ENCODE results near the gene ARHGAP23. TPM values are rescaled to one million over a fixed set of nuclear protein-coding genes. Genes with fewer than 3 reads are reported as not detected.
A peak's percentile ranks its signal among the peaks of the same experiment; 100 is the strongest.
"Not testable (repeated sequence)": the region's sequence is repeated elsewhere in the genome, so short reads cannot be mapped to it uniquely, and the experiment has no call there.

Gene ARHGAP23
- total and polyA plus RNA-seq, 8 donors: 27.7 to 51.0 (median 39.7) TPM

DNA sequence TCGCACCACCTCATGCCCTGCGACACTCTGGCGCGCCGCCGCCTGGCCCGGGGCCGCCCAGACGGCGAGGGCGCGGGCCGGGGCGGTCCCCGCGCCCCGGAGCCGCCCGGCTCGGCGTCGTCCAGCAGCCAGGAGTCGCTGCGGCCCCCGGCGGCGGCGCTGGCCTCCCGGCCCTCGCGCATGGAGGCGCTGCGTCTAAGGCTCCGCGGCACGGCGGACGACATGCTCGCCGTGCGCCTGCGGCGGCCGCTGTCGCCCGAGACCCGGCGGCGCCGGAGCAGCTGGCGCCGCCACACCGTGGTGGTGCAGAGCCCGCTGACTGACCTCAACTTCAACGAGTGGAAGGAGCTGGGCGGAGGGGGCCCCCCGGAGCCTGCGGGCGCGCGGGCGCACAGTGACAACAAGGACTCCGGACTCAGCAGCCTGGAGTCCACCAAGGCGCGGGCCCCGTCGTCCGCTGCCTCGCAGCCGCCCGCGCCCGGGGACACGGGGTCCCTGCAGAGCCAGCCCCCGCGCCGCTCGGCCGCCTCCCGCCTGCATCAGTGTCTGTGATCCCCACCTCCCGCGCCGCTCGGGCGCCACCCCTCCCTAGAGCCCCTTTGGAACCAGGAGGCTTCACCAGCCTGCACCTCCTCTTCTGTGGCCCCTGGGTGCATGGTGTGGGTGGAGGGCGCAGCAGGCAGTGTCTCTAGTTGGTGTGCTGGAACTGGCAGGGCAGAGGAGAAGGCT is 82.3 kb downstream of the ARHGAP23 start:
- H3K36me3 ChIP-seq: peaks cover 0 to 22% of the 10 kb centered on the region in 2 donors
- ATAC-seq (peak; percentile 20), DNase-seq (peak in 3 of 4 donors; percentile 37 to 65 (median 65))
- no peaks in the 10 kb centered on the region for H3K9me3 ChIP-seq
- H3K27ac ChIP-seq: no peak overlapping the region
- TF ChIP-seq, protein P1, sequence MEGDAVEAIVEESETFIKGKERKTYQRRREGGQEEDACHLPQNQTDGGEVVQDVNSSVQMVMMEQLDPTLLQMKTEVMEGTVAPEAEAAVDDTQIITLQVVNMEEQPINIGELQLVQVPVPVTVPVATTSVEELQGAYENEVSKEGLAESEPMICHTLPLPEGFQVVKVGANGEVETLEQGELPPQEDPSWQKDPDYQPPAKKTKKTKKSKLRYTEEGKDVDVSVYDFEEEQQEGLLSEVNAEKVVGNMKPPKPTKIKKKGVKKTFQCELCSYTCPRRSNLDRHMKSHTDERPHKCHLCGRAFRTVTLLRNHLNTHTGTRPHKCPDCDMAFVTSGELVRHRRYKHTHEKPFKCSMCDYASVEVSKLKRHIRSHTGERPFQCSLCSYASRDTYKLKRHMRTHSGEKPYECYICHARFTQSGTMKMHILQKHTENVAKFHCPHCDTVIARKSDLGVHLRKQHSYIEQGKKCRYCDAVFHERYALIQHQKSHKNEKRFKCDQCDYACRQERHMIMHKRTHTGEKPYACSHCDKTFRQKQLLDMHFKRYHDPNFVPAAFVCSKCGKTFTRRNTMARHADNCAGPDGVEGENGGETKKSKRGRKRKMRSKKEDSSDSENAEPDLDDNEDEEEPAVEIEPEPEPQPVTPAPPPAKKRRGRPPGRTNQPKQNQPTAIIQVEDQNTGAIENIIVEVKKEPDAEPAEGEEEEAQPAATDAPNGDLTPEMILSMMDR (IDR thresholded peaks at IDR 0.05): no peak
- intact Hi-C loops (cut with DNase I): no loop called here
- peaks cover 0 to 36% of the 10 kb centered on the region in 2 donors for H3K27me3 ChIP-seq
- H3K4me3 ChIP-seq: no peak overlapping the region
- H3K4me1 ChIP-seq: peaks cover 0 to 12% of the 10 kb centered on the region in 2 donors

DNA sequence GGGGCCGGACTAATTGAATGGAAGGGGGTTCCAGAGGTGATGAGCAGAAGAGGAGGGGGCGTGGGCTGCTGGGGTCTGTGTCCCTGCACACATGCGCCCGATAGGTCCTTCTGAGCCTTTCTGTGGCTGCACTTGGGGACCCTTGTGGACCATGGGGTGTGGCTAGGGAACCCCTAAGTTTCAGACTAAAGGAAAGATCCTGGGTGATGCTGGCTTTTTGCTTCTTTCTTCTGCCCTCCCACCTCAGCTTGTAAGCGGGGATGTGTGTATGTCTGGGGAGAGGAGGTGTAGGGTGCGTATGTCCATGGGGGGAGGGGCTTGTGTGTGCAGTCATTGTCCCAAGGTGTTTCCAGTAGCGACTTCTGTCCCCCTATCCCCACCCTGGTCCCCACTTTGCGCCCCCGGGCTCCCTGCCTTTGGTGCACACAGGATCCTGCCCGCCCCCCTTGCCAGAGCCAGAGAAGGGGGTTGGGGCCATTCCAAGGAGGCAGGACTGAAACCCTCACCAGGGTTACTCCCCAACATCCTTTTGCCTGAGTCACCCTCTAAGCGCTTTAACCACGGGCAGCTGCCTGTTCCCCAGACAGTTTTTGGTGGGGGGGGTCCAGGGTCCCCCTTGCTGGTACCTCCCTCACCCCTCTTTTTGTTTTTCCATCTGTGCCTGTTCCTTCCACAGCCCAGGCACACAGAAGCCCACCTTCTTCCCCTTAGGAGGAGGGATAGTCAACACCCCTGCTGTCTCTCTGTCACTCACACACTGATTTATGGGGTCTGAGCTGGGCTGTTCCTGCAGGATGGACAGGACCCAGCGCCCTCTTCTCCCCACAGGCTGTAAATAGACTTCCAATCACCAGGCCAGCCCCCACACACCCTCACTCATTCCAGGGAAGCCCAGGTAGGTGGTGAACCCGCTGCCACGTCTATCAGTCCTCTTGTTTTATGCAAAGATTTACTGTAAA is 83.2 kb downstream of the ARHGAP23 start:
- H3K36me3 ChIP-seq: peaks cover 0 to 14% of the 10 kb centered on the region in 2 donors
- intact Hi-C loops (cut with DNase I): no loop called here

DNA sequence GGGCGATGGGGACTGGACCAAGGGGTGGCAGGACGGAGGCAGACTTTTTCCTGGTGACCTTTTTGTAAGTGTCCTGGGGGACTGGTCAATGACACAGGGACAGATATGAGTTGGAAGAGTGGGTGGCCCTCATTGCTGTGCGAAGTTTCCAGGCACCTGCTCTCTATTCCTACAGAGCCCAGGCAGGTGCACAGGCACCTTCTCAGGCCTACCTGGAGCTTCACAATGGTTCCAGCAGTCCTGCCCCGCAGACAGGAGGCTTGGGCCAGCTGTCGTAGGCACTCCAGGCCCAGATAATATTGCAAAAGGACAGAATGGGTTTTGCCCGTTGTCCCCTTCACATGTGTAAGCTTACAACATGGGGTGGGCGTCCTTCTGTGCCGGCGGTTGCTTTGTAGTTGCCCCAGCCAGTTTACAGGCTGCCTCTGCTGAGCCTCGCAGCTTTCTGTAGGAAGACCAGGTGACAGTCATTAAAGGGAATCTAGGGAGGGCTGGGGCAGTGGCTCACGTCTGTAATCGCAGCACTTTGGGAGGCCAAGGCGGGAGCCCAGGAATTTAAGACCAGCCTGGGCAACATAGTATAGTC is 84.3 kb downstream of the ARHGAP23 start:
- peak in 1 of 4 donors; percentile 44 for DNase-seq
- Histone ChIP-seq H3K4me3 (no peak overlapping the region), H3K9me3 (no peaks in the 10 kb centered on the region), H3K27me3 (peaks cover 0 to 36% of the 10 kb centered on the region in 2 donors), H3K36me3 (peaks cover 0 to 2% of the 10 kb centered on the region in 2 donors), H3K4me1 (peaks cover 0 to 12% of the 10 kb centered on the region in 2 donors), H3K27ac (no peak overlapping the region)
- no peak for ATAC-seq
- intact Hi-C loops (cut with DNase I): no loop called here
- TF ChIP-seq, protein P1 (IDR thresholded peaks at IDR 0.05): no peak

More for the DNA sequence above, 83.2 kb downstream of the ARHGAP23 start:
- H3K4me3 ChIP-seq: no peak overlapping the region
- TF ChIP-seq, protein P1 (IDR thresholded peaks at IDR 0.05): no peak
- H3K9me3 ChIP-seq: no peaks in the 10 kb centered on the region
- H3K27me3 ChIP-seq: peaks cover 0 to 36% of the 10 kb centered on the region in 2 donors
- peaks cover 0 to 12% of the 10 kb centered on the region in 2 donors for H3K4me1 ChIP-seq
- ATAC-seq (peak; percentile 8), DNase-seq (peak in 1 of 4 donors; percentile 44)
- H3K27ac ChIP-seq: no peak overlapping the region

DNA sequence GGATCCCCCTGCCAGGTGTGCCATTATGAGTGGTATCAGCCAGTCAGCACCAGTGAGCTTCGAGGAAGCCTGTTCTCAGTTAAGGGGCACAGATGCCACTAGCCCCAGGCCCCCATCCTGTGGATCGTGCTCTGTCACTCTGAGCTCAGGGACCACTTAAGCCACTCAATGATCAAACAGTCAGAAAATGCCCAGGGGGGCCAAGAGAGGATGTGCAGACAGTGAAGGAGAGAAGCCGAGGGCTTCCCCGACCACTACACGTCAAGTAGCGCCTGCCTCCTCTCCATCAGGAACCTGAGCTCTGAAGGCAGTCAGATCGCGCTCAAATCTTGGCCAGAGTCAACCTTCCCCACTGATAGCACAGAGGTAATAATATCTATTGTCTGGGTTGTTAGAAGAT is 98.3 kb downstream of the ARHGAP23 start:
- peak in 1 of 4 donors; percentile 6 for DNase-seq
- H3K4me3 ChIP-seq; H3K9me3 ChIP-seq; intact Hi-C loops (cut with DNase I); H3K4me1 ChIP-seq; ATAC-seq; H3K36me3 ChIP-seq; H3K27ac ChIP-seq: not testable (repeated sequence)
- H3K27me3 ChIP-seq: peaks cover 0 to 41% of the 10 kb centered on the region in 2 donors

DNA sequence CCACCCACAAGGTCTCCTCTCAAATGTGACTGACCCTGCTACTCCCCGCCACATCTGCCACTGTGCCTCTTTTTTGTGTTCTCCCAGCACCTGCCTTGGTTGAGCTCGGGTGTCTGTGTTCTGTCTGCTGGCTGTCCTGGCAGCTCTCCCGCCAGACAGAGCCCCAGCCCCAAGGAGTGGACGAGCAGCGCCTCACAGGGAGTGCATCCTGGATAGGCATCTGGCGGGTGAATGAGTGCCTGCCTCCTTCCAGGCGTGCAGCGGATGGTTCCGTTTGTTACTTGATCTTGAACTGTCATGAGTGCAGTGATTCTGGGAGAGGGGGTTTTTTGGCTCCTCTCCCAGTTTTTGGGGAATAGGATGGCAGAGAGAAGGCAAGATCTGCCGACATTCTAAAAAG is 99.9 kb downstream of the ARHGAP23 start:
- H3K4me1 ChIP-seq; H3K9me3 ChIP-seq; ATAC-seq; H3K4me3 ChIP-seq; H3K36me3 ChIP-seq; intact Hi-C loops (cut with DNase I); H3K27ac ChIP-seq: not testable (repeated sequence)
- DNase-seq: peak in 1 of 4 donors; percentile 42
- peaks cover 0 to 57% of the 10 kb centered on the region in 2 donors for H3K27me3 ChIP-seq

DNA sequence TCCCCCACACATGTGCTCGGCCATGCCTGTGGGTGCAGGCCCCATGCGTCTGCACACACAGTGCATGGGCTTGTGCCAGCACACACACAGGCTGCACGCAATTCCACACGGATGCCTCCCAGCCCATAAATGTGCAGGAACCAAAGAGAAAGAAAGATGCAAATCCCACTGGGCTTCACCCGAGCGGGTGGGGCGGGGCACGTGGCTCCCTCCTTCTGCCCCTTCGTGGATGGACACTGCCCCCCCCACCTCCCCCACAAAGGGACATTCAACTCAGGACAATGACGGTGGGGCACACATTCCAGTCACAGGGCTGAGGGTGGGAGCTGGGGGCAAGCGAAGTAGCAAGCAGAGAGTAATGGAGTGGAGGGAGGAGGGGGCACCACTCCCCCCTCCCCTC is 102.6 kb downstream of the ARHGAP23 start:
- H3K27ac ChIP-seq; intact Hi-C loops (cut with DNase I); H3K36me3 ChIP-seq; ATAC-seq; H3K4me3 ChIP-seq; H3K4me1 ChIP-seq; H3K9me3 ChIP-seq: not testable (repeated sequence)
- peaks cover 0 to 82% of the 10 kb centered on the region in 2 donors for H3K27me3 ChIP-seq
- peak in 1 of 4 donors; percentile 33 for DNase-seq

DNA sequence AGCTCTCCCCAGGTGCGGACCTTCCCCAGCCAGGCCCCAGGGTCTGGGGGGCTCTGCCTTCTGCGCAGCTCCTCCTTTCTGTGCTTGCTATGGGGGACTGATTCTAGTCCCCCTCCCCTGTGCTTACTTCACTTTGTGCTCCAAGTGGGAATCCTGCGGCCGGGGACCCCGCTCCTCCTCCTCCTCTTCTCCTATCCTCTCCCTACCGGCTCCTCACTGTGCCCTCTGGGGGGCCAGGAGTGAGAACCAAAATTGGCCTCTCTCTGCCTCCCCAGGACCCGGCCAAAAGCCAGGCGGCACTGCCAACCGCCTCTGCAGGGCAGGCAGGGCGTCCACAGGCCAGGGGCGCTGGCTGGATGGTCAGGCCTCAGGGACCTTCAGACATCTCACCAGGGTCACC is 103.5 kb downstream of the ARHGAP23 start:
- peak in 1 of 4 donors; percentile 58 for DNase-seq
- H3K4me1 ChIP-seq; H3K27ac ChIP-seq; H3K9me3 ChIP-seq; ATAC-seq; H3K36me3 ChIP-seq; H3K4me3 ChIP-seq; intact Hi-C loops (cut with DNase I): not testable (repeated sequence)
- H3K27me3 ChIP-seq: peaks cover 0 to 91% of the 10 kb centered on the region in 2 donors
